ENCODE measurements around the gene ABCB4.

DNA sequence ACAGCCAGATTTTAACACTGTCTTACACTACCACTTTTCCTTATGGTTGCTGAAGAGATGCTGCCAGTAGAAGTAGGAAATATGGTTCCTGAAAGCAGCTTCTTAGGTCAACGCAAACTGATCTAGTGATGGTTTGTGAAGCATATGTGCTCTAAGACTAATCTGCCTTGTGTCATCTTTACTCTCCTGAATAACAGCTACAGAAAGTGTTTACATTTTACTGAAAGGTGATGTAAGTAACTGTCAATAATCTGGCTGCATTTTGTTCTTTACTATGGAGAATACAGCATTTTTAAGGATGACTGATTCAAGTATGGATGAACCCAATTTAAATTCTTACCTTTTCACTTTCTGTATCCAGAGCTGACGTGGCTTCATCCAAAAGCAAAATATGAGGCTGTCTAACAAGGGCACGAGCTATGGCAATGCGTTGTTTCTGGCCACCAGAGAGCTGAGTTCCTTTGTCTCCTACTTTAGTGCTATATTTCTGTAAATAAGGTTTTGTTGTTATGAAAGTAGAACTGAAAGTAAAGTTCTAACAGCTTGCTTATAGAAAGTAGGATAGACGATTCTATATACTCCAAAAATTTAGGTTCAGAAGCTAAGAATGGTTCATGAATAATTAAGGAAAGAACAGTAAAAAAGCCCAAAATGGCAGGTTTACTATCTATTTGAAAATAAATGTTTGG lies 30.2 kb upstream of the ABCB4 start:
- TF ChIP-seq POLR2A (IDR thresholded peaks at IDR 0.05; ENCODE audit: low read length) (no peak), GATA1 (IDR thresholded peaks at IDR 0.05; ENCODE audit: low read depth, low read length) (no peak)
